ENCODE measurements around the gene CDCP1. TPM values are rescaled to one million over a fixed set of nuclear protein-coding genes. Genes with fewer than 3 reads are reported as not detected.

Gene CDCP1
- polyA plus RNA-seq, 3 donors = 0.89 to 1.8 (median 1.1) TPM

DNA sequence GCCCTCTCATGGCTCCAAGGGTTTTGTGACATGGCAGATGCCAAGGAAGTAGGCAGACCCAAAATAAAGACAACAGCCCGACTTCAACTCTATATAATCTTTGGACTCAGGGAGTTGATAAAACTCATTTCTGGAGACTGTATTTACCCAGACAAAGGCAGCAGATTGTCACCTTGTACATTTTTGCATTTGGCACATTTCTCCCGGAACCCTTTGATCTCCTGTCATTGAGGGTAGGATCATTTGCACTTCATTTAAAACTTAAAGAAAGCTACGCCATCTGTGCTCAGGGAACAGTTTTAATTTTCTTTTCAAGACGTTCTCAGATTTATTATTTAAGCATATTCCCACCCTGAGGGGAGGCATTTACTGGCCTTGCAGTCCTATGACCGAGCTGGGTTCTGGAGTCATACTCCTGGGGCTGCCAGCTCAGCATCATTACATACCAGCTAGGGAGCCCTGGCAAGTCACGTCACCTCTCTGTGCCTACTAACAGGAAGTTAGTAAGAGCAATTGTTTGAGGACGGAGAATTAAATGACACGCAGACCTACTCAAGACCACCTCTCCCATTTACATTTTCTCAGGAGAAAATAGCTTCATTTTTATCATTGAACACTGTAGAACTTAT is 5.9 kb downstream of the CDCP1 start:
- DNase-seq (ENCODE audit: low read depth in 3 of 3, low spot score in 2 of 3) = no peak

DNA sequence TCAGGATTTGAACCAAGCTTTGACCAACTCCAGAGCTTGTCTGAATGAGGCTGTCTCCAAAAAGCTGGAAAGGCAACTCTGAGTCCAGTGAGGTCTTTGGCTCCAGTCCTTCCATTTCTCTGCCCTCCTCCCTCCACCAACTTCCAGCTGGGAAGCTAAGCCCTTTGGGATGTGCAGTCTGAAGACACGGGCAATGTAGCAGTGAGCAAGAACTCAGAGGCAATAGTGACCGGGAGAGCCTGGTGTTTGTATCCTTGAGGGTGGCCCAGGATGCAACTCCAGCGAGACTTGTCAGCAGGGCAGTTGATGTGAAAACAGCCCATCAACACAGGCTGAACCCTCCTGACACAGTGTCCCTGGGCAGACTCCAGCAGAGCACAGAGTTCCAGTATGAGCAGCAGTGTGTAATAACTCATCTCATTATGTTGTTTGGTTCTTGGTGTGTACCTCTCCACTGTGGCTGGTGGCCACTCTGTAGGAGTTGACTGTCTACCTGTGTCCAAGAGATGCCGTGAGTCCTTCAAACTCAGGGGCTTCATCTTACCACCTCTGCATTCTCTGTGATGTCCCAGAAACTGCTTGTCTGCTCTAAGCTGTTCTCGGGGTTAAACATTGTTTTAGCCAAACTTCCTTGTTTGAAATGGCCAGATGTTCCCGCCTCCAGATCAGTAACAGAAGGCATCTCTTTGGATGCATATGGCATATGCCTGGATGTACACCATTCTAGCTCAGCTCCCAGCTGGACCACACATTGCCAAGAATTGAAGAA is 6.6 kb downstream of the CDCP1 start:
- DNase-seq (ENCODE audit: low read depth in 3 of 3, low spot score in 2 of 3) = no peak

DNA sequence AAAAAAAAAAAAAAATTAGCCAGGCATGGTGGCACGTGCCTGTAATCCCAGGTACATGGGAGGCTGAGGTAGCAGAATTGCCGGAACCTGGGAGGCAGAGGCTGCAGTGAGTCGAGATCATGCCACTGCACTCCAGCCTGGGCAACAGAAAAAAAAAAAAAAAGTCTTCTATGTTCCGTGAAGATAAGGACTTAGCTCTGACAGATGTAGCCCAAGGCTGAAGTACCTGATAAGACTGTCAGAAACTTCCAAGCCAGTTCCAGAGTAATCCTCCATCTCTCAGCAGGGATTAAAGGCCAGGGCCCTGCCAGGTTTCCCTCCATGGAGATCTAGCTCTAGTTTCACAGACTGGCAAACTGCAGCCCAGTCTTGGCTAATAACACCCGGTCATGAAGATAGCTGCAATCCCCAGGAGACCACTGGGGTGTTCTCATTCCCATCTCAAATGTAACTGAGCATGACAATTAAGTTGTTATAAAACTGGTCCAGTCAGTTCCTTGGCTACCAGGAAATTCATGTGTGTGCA is 8.5 kb downstream of the CDCP1 start:
- DNase-seq (ENCODE audit: low read depth in 3 of 3, low spot score in 2 of 3) = no peak

DNA sequence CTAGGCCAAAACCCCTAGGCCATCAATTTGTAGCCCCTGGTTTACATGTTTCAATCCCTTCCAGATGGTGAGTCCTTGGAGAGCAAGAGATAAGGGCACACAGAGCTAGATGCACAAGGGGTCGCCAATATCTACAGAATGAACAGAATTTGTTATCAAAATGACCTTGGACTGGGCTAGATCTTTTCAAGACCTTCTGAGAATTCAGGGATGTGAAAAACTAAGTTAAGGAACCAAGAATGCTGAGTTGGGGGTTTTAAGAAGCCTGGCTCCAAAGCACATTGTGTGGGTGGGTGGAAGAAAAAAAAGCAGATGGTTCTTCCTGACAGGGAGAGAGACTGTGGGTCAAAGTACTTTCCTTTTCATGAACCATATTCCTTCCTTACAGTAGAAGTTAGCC is 10.2 kb downstream of the CDCP1 start:
- DNase-seq (ENCODE audit: low read depth in 3 of 3, low spot score in 2 of 3) = no peak

DNA sequence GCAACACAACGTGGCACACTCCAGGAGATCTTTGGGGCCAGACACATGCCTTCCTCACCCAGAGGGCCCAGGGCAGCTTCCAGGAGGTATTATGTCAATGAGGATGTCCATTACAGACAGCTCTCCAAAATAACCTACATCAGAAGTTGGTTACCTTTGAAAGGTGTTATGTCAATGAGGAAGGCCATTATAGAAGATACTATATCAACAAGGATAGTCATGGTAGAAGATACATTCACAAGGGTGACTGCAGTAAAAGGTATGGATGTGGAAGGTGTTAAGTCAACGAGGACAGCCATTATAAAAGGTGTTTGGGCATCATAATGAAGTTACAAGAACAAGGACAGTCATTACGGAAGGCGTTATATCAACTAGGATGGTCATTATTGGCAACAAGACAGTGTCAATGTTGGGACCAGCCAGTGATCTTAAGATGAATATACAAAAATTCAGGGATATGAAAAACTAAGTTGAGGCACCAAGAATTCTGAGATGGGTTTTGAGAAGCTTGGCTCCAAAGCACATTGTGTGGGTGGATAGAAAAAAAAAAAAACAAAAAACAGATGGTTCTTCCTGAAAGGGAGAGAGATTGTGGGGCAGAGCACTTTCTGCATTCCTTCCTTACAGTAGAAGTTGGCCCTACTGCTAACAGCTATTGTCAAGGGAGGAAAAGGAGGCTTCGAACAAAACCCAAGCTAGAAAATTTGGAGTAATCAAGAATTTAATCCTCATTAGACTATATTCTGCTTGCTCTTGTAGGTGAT is 11.2 kb downstream of the CDCP1 start:
- no peak for DNase-seq (ENCODE audit: low read depth in 3 of 3, low spot score in 2 of 3)

GRCh38 chr3:45132568-45133211 is 13.5 kb downstream of the CDCP1 start:
- DNase-seq (ENCODE audit: low read depth in 3 of 3, low spot score in 2 of 3) = no peak

DNA sequence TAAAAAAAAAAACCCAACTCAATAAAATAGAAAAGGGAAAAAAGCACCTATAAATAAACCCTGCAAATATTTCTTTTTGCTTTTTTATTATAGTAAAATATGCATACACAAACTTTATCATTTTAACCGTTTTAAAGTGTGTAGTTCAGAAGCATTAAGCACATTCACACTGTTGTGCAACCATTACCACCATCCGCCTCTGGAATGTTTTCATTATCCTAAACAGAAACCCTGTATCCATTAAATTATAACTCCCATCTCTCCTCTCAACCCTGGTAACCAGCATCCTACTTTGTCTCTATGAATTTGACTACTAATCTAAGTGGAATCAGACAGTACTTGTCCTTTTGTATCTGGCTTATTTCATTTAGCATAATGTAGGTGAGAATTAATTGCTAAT is 15.0 kb downstream of the CDCP1 start:
- DNase-seq (ENCODE audit: low read depth in 3 of 3, low spot score in 2 of 3) = no peak

DNA sequence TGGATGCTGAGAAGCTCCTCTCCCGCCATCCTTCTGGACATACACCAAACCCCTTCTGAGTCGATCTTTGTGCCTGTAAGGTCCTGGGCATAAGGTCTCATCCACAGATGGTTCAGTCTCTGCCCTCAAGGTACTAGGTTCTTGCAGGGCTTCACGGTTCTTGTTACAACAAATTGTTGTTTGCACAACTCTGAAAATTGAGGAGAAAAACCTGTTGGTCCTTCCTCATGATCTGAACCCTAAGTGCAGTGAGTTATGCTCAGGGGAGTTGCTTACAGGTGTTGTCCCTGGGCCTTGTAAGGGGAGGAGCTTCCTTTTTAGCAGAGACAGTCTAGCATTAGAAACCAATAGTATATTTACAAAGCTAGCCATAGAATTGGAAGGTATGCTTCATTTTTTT is 15.7 kb downstream of the CDCP1 start:
- no peak for DNase-seq (ENCODE audit: low read depth in 3 of 3, low spot score in 2 of 3)

DNA sequence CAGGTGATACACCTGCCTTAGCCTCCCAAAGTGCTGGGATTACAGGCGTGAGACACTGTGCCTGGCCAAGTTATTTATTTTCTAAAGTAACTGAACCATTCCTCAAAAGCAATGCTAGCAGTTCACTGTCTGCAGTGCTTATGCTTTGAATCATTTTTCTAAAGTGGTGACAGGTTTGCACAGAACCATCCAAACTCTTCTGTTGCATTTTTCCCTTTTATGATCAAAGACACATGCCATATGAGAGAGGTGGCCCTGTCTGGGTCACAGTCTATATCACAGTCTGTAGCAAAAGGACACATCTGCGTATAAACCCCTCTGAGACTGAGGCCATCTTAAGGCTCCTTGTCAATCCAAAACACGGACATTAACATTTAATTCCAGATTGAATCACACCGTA is 17.2 kb downstream of the CDCP1 start:
- DNase-seq (ENCODE audit: low read depth in 3 of 3, low spot score in 2 of 3) = no peak

DNA sequence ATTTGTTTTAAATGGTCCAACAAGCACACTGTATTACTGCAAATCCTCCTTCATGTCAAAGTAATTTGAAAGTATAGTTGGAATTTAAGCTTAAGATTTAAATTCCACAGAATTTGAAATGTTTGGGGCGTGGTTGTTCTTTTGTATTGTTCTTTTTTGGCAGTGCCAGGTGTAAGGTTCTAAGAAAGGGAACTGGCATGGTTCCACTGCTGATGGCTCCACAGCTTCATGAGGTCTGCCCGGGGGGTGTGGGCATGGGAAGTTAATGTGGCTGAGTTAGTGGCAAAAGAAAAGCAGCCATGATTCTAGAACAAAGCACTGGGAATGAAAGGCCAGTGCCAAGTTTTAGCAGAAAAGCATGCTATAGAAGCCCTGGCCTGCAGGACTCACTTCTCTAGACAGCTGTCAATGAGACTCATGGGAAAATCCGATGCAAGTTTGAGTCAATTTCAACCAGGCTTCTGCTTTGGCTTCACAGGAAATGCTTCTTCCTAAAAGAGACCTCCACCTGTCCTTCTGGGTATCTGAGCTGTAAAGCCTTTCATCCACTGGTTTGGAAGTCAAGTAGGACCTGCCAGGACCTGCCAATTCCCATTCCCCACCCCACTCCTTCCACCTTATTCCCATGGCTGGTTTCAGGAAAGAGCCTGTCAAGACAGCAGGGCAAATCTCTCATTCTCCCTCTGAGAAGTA is 18.9 kb downstream of the CDCP1 start:
- DNase-seq (ENCODE audit: low read depth in 3 of 3, low spot score in 2 of 3) = no peak

- DNase-seq (ENCODE audit: low read depth in 3 of 3, low spot score in 2 of 3) = no peak
These were observed 19.4 kb downstream of the CDCP1 start for GRCh38 chr3:45126730-45127129.

GRCh38 chr3:45125550-45126026 is 20.6 kb downstream of the CDCP1 start:
- DNase-seq (ENCODE audit: low read depth in 3 of 3, low spot score in 2 of 3) = no peak

DNA sequence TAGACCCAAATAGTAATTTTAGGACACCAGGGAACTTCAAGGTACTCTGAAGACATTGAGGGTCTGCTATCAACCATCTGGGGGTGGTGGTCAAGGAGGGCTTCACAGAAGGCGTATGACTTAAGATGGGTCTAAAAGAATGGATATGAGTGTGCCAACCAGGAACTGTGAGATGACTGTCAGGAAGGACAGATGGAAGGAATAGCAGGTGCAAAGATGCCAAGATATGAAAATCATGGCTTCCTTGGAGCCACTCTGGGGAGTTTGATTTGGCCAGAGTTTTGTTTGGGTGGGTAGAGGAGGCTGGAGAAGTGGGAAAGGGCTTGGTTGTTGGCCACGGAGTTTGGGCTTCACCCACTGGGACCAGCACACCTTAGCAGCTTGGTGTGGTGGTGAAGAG is 21.2 kb downstream of the CDCP1 start:
- DNase-seq (ENCODE audit: low read depth in 3 of 3, low spot score in 2 of 3) = no peak

- no peak for DNase-seq (ENCODE audit: low read depth in 3 of 3, low spot score in 2 of 3)
These were observed 21.8 kb downstream of the CDCP1 start for GRCh38 chr3:45124352-45124751.

DNA sequence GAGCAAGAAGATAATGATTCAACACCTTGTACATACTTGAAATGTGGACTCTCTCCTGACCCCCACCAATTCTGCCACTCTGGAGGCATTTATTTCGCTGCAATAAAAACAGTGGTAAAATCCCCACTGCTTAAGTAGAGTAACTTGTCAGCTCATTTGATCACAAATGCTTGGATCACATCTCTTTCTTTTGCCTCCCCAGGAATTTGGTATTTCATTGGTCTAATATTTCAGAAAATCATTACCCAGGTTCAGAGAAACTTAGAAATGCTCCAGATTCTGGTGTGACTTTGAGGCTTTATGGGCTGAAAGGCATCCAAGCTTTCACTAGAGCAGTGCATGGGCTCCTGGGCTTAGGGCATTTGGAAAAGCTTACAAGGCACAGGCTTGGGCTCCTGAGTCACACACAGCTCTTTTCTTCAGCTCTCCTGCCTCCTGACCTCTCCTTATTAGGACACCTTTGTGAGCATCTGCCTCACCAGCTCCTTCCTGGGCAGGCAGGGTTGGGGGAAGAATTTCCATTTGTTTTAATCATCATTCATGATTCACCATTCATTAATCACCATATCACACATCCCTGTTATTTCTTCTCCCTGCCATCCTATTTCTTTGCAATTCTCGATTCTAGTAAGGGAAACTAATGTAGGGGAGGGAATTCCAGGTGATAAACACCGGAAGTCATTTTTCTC is 22.5 kb downstream of the CDCP1 start:
- DNase-seq (ENCODE audit: low read depth in 3 of 3, low spot score in 2 of 3) = no peak

- DNase-seq (ENCODE audit: low read depth in 3 of 3, low spot score in 2 of 3) = no peak
These were observed 23.1 kb downstream of the CDCP1 start for GRCh38 chr3:45123030-45123429.

DNA sequence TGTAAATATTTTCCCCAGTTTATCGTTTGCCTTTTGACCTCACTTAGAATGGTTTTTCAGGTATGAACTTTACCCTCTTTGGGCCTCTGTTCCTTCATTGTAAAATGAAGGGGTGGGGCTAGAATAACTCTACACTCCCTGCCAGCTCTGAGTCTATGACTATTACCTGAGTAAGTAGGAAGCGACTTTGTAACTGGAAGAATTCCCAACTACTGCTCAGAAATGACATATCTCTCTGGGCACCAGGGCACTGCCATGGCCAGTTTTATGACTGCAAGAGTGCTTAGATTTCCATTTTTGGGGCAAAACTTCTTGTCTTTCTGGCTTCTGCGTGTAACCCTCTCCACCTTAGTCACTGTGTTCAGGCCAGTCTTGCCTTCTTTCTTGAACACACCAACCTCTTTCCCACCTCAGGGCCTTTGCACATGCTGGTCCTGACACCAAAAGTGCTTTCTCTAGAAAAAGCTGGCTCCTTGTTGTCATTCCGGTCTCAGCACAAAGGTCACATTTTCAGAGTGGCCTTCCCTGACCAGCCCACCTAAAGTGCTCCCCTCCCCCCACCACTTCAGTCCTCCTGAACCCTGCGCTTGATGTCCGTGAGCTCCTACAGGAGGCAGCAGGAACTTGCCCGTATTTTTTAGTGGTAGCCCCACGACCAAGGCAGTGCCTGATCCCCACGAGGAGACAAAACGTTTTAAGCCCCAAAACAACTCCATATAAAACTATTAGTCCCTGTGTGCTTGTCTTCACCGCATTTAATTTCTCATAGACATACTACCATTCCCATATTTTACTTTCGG is 25.6 kb downstream of the CDCP1 start:
- DNase-seq (ENCODE audit: low read depth in 3 of 3, low spot score in 2 of 3) = no peak

GRCh38 chr3:45119824-45120358 is 26.3 kb downstream of the CDCP1 start:
- DNase-seq (ENCODE audit: low read depth in 3 of 3, low spot score in 2 of 3) = no peak

- DNase-seq (ENCODE audit: low read depth in 3 of 3, low spot score in 2 of 3) = no peak
These were observed 26.8 kb downstream of the CDCP1 start for GRCh38 chr3:45119376-45119775.

All from right renal cortex interstitium (tissue), 3 donors.